GM21737 (cell line): ENCODE data around the gene ZCRB1.

Experiments
- ATAC-seq: cut with Tn5 transposase; IDR thresholded peaks from one replicate; pipeline ENCODE4 v1.9.1; 2021; ENCODE audit warnings: mild to moderate bottlenecking, moderate library complexity; ENCODE audit not compliant: unreplicated experiment

ZCRB1 gene

DNA sequence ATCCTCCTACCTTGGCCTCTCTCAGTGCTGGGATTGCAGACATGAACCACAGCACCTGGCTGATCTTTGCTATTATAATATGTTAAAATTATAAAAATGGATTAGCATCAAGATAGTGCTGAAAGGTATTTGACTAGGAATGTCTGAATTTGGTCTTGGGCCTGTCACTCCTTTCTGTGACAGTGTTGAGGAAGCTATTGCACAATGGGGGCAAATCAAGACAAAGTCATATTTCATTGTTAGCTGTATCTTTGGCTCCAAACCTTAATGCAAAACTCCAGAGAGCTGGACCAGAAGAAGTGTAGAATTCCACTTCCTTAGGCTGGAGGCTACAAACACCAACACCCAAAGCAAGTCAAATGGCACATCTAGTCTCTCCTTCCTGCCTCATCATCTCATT is 42.2 kb downstream of the ZCRB1 start:
- no peak for ATAC-seq

DNA sequence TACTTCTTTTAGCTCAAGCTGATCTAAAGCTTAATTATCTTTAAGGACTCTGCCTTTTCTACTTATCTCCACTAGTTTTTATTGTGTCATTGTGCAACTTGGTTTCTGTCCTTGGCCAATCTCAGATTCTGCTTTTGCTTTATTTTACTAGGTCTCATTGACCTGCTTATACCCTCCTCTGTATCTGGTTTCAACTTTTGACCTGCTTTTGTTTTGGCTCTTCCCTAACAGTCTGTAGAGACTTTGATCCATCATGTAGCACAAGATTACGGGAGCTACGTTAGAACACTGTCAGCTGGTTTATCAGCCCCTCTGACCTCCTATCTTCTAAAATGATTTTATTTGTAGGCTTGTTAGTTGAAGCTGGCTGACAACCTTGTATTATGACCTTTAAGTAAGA is 43.6 kb downstream of the ZCRB1 start:
- no peak for ATAC-seq

DNA sequence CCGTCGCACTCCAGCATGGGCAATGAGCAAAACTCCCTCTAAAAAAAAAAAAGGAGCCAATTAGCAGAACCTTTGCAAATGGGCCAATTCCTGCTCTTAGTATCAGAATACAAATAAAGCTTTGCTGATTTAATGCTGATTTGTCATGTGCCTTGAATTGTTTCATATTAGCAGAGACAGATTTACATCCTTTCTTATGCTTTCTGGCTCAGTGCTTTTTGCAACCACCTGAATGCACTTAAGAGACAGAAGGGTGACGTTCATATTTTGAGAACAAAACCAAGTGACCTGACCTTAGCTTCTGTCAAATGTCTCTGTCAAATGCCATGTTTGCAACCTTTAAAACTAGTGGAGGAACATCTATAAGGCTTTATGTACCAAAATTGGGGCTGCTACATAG is 44.0 kb downstream of the ZCRB1 start:
- no peak for ATAC-seq

DNA sequence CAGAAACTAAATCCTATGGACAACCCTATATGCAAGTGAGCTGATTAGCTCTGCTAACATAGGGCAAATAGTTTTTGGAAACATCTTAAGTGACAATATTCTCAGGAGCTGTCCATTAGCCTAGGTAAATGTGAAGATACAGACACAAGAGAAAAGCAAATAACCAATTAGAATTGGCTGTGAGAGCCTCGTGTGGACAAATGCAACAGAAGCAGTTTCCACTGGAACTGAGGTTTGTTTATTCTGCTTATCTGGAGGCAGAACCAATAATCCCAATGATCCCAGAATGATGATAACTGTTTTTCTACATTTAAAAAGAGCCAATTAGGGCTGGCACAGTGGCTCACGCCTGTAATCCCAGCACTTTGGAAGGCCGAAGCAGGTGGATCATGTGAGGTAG is 44.6 kb downstream of the ZCRB1 start:
- ATAC-seq: no peak

DNA sequence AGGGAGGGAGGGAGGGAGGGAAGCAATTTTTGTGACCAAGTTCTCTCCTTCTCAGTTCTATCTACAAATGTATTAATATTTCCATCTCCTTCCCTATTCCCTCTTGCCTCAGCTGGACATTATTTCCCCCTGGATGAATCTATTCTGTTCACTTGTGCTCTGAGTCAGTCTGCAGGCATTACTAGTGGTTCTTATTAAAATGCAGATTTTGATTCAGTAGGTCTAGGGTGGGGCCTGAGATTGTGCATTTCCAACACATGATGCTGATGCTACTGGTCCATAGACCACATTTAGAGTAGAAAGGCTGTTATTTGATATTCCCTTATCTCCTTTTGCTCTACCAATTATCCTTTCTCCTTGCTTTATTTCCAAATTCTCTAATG is 47.8 kb downstream of the ZCRB1 start:
- ATAC-seq: no peak

DNA sequence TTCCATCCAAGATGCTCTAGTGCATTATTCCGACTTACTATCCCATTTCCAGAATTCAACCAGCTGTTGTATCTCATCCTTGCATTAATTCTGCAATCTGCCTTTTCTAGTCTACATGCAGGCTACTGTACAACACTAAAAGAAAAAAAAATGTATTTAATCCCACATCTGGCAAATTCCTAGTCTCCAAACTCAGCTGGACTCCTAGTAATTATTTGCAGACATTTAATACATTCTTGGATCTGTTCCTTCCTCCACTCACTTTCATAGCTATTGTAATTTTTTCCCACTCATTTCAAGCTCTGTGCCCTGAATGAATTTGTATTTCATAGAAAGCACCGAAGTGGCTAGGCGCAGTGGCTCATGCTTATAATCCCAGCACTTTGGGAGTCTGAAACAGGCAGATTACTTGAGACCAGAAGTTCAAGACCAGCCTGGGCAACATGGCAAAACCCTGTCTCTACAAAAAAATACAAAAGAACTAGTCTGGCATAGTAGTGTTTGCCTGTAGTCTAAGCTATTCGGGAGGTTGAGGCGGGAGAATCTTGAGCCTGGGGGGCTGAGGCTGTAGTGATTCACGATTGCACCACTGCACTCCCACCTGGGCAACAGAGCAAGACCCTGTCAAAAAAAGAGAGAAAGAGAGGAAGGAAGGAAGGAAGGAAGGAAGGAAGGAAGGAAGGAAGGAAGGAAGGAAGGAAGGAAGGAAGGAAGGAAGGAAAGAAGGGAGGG is 48.3 kb downstream of the ZCRB1 start:
- ATAC-seq: no peak

DNA sequence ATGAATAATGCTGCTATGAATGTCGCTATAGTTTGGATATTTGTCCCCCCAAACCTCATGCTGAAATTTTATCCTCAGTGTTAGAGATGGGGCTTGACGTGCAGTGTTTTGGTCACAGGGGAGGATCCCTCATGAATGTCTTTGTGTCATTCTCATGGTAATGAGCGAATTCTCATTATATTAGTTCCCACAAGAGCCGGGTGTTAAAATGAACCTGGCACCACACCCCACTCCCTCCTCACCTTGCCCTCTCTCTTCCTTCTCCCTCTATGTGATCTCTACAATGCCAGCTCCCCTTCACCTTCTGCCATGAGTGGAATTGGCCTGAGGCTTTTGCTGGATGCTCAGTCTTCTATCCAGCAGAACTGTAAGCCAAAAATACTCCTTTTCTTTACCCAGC is 50.4 kb downstream of the ZCRB1 start:
- ATAC-seq: no peak

DNA sequence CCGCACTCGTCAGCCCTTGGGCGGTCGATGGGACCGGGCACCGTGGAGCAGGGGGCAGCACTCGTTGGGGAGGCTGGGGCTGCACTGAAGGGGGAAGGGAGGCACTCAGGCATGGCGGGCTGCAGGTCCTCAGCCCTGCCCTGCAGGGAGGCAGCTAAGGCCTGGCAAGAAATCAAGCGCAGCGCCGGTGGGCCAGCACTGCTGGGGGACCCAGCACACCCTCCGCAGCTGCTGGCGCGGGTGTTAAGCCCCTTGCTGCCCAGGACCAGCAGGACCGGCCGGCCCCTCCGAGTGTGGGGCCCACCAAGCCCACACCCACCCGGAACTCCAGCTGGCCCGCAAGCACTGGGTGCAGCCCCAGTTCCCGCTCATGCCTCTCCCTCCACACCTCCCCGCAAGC is 52.2 kb downstream of the ZCRB1 start:
- no peak for ATAC-seq

DNA sequence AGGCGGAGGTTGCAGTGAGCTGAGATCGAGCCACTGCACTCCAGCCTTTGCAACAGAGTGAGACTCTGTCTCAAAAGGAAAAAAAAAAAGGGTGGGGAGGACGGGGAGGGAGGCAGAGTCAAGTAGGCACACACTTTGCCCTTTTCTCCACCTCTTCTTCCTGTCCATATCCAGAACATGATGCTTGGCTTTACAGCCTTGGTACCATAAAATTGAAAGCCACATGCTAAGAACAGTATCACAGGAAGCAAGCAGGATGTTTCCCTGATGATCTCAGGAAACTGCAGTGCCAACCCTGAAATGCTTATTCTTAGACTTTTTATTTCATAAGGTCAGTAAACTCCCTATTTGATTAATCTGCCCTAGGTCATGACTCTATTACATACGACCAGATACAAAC is 55.3 kb downstream of the ZCRB1 start:
- ATAC-seq: no peak

DNA sequence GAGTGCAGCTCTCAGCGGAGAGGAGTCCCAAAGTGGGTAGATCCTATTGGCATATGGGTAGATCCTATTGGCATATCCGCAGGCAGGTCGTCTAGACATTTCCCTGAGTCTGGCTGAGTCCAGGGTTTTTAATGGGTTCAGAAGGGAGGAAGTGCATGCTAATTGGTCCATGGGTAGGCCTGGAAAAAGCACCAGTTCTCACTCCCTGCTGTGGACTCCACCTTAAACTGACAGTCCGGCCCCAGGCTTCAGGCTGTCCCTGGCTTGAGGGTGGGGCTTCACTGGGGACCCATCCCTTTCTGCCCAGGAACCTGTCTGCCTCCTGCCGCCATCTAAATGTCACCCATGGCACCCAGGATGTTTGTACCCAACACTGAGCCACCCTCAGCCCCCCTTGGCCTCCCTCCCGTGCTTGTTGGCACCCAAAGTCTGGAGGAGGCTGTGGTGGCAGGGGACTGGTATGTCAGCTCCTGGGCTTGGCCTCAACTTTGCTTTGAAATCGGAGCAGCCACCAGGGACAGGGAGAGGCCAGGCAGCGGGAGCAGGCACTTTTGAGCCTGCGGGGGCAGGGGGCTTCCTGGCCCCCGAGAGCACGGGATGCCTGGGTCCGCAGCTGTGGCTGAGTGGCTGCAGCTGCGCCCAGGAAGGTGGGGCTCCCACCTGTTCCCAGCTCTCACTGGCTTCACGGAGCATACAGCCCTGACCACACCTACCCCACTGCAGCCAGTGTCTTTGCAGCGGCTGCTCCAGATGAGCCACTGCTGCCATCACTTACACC is 58.3 kb downstream of the ZCRB1 start:
- ATAC-seq: no peak

DNA sequence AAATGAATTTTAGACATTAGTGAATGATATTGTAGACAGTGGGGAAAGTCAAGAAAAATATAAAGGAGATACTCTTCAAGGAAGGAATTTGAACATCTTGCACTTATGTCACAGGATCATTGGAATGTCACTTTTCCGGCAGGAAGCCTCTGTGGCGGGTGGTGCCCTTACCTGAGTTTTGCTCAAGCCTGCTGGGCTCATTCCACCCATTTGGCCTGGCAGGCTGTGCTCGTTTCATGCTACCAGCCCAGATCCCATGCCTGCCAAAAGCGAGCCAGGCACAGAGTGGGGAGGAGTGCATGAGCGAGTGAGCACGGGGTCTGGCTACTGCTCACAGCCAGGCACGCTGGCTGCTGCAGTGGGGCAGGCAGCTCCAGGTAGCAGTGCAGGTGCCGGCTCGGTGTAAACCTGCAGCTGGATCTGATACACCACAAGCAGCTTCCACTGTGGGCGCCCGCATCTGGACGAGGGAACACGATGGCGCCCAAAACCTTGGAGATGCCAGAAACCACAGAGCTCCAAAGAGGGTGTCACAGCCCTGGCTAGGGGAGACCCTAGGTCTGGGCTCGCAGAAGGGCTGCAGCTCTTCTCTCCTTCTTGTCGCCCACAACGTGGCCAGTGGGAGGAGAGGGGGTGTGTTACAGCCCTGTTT is 59.2 kb downstream of the ZCRB1 start:
- no peak for ATAC-seq

DNA sequence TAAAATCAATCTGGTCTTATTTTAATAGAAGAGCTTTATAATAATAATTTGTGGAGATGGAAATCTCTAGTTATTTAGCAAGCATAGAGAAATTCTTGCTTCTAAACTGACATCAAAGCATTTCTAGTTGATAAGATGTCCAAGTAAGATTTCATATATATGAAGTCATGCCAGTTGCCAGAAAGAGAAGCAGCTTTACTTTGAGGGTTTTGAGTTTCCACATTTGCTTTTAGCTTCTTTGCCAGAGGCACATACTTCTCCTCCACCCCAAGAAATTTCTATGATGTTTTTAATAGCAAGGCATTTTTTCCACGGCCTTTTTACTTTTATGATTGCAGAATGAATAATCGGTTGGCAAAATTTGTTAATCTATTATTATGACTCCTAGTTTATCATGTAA is 63.6 kb downstream of the ZCRB1 start:
- ATAC-seq: no peak
